Activated CD4-positive, alpha-beta memory T cell treated with anti-CD3 and anti-CD28 coated beads, Interleukin-2, amount 10 ng/mL, durations not matched to agents 7 days and 5 days (primary cell): ENCODE results near the gene PRKCE. TPM values are rescaled to one million over a fixed set of nuclear protein-coding genes. Genes with fewer than 3 reads are reported as not detected.

ENCODE experiments used
- CTCF ChIA-PET: fragments of 350-600 bp; sonication (Branson Sonifier 250); formaldehyde crosslinking; loops from one replicate; lab custom pipeline; 2021; ENCODE audit warnings: antibody characterized with exemption, inconsistent platforms; lab: Charles Lee
- POLR2A ChIA-PET: fragments of 350-600 bp; sonication (Branson Sonifier 250); formaldehyde crosslinking; loops from one replicate; lab custom pipeline; 2021; ENCODE audit warnings: antibody characterized with exemption; lab: Charles Lee
- DNase-seq: peaks from one replicate; pipeline ENCODE4 v3.0.0-alpha.2; 2020
- H3K27ac Mint-ChIP-seq: one replicate; pipeline ENCODE4 v1.8.0; 2021; ENCODE audit warnings: mild to moderate bottlenecking, mixed read lengths
- H3K27me3 Mint-ChIP-seq: one replicate; pipeline ENCODE4 v1.8.0; 2021; ENCODE audit warnings: mixed read lengths
- H3K36me3 Mint-ChIP-seq: one replicate; pipeline ENCODE4 v1.8.0; 2021; ENCODE audit warnings: low read depth, mixed read lengths
- H3K4me1 Mint-ChIP-seq: one replicate; pipeline ENCODE4 v1.8.0; 2021; ENCODE audit warnings: mixed read lengths
- H3K4me3 Mint-ChIP-seq: one replicate; pipeline ENCODE4 v1.8.0; 2021; ENCODE audit warnings: mild to moderate bottlenecking, mixed read lengths
- H3K9me3 Mint-ChIP-seq: one replicate; pipeline ENCODE4 v1.8.0; 2021; ENCODE audit warnings: mixed read lengths
- total RNA-seq, 2 experiments: library from RNA; stranded (reverse); gene quantifications; one replicate each; pipeline ENCODE4 v1.2.3, GENCODE V29; 2021

PRKCE gene
- total RNA-seq, 2 experiments from 2014 or later = 20.6 to 23.3 TPM

- peaks cover 2% of the 10 kb centered on the region for H3K36me3 Mint-ChIP-seq
- H3K4me3 Mint-ChIP-seq = no peak overlapping the region
- no peaks in the 10 kb centered on the region for H3K4me1 Mint-ChIP-seq
- no peaks in the 10 kb centered on the region for H3K27me3 Mint-ChIP-seq
- no peaks in the 10 kb centered on the region for H3K9me3 Mint-ChIP-seq
- DNase-seq = no peak
- CTCF ChIA-PET = interaction anchor here (2.3 kb wide), 1 partner anchor 64 kb away, joined by 6 read pairs; no protein-coding TSS in a partner anchor
- H3K27ac Mint-ChIP-seq = no peak overlapping the region
- POLR2A ChIA-PET = no interaction called here
These were observed 475.7 kb downstream of the PRKCE start for GRCh38 chr2:46127176-46127575.

- Mint-ChIP-seq H3K4me3 (no peak overlapping the region), H3K4me1 (no peaks in the 10 kb centered on the region), H3K27me3 (no peaks in the 10 kb centered on the region), H3K27ac (no peak overlapping the region), H3K36me3 (peaks cover 5% of the 10 kb centered on the region), H3K9me3 (no peaks in the 10 kb centered on the region)
- POLR2A ChIA-PET = interaction anchor here (0.8 kb wide), 1 partner anchor 242 kb away, joined by 3 read pairs; no protein-coding TSS in a partner anchor
- DNase-seq = no peak
- CTCF ChIA-PET = no interaction called here
These were observed 479.0 kb downstream of the PRKCE start for GRCh38 chr2:46130511-46130910.

GRCh38 chr2:46132996-46133395, 481.5 kb downstream of the PRKCE start:
- Mint-ChIP-seq H3K36me3 (peaks cover 5% of the 10 kb centered on the region), H3K9me3 (no peaks in the 10 kb centered on the region), H3K27ac (no peak overlapping the region), H3K4me3 (no peak overlapping the region), H3K4me1 (no peaks in the 10 kb centered on the region), H3K27me3 (no peaks in the 10 kb centered on the region)
- DNase-seq = no peak
- POLR2A ChIA-PET = no interaction called here
- CTCF ChIA-PET = no interaction called here

- ChIA-PET POLR2A (no interaction called here), CTCF (no interaction called here)
- no peaks in the 10 kb centered on the region for H3K4me1 Mint-ChIP-seq
- H3K27me3 Mint-ChIP-seq = no peaks in the 10 kb centered on the region
- H3K4me3 Mint-ChIP-seq = no peak overlapping the region
- H3K36me3 Mint-ChIP-seq = peaks cover 5% of the 10 kb centered on the region
- no peaks in the 10 kb centered on the region for H3K9me3 Mint-ChIP-seq
- no peak overlapping the region for H3K27ac Mint-ChIP-seq
- DNase-seq = no peak
These were observed 483.2 kb downstream of the PRKCE start for GRCh38 chr2:46134531-46135227.

GRCh38 chr2:46135228-46135855, 483.9 kb downstream of the PRKCE start:
- H3K27me3 Mint-ChIP-seq = no peaks in the 10 kb centered on the region
- POLR2A ChIA-PET = no interaction called here
- CTCF ChIA-PET = no interaction called here
- no peaks in the 10 kb centered on the region for H3K9me3 Mint-ChIP-seq
- no peaks in the 10 kb centered on the region for H3K4me1 Mint-ChIP-seq
- DNase-seq = no peak
- peaks cover 5% of the 10 kb centered on the region for H3K36me3 Mint-ChIP-seq
- H3K4me3 Mint-ChIP-seq = no peak overlapping the region
- H3K27ac Mint-ChIP-seq = no peak overlapping the region

- Mint-ChIP-seq H3K4me3 (no peak overlapping the region), H3K9me3 (no peaks in the 10 kb centered on the region), H3K4me1 (no peaks in the 10 kb centered on the region), H3K27me3 (no peaks in the 10 kb centered on the region), H3K27ac (no peak overlapping the region), H3K36me3 (peaks cover 5% of the 10 kb centered on the region)
- ChIA-PET POLR2A (no interaction called here), CTCF (no interaction called here)
- no peak for DNase-seq
These were observed 484.5 kb downstream of the PRKCE start for GRCh38 chr2:46135958-46136357.

GRCh38 chr2:46136481-46136880, 485.0 kb downstream of the PRKCE start:
- H3K27ac Mint-ChIP-seq = no peak overlapping the region
- CTCF ChIA-PET = no interaction called here
- H3K36me3 Mint-ChIP-seq = peaks cover 5% of the 10 kb centered on the region

GRCh38 chr2:46136953-46137352, 485.5 kb downstream of the PRKCE start:
- no peaks in the 10 kb centered on the region for H3K9me3 Mint-ChIP-seq
- ChIA-PET POLR2A (no interaction called here), CTCF (no interaction called here)
- H3K4me1 Mint-ChIP-seq = no peaks in the 10 kb centered on the region
- DNase-seq = no peak
- peaks cover 5% of the 10 kb centered on the region for H3K36me3 Mint-ChIP-seq
- no peak overlapping the region for H3K4me3 Mint-ChIP-seq
- no peak overlapping the region for H3K27ac Mint-ChIP-seq
- H3K27me3 Mint-ChIP-seq = no peaks in the 10 kb centered on the region

More at GRCh38 chr2:46136481-46136880, 485.0 kb downstream of the PRKCE start:
- no peaks in the 10 kb centered on the region for H3K27me3 Mint-ChIP-seq
- no peaks in the 10 kb centered on the region for H3K9me3 Mint-ChIP-seq
- POLR2A ChIA-PET = no interaction called here
- H3K4me3 Mint-ChIP-seq = no peak overlapping the region
- no peaks in the 10 kb centered on the region for H3K4me1 Mint-ChIP-seq
- DNase-seq = no peak

GRCh38 chr2:46142546-46143428, 491.3 kb downstream of the PRKCE start:
- H3K36me3 Mint-ChIP-seq = peaks cover 11% of the 10 kb centered on the region
- POLR2A ChIA-PET = no interaction called here
- no peak overlapping the region for H3K27ac Mint-ChIP-seq
- CTCF ChIA-PET = no interaction called here
- H3K4me3 Mint-ChIP-seq = no peak overlapping the region
- H3K27me3 Mint-ChIP-seq = no peaks in the 10 kb centered on the region
- no peak for DNase-seq
- H3K4me1 Mint-ChIP-seq = peaks cover 21% of the 10 kb centered on the region
- no peaks in the 10 kb centered on the region for H3K9me3 Mint-ChIP-seq

GRCh38 chr2:46143429-46144132, 492.1 kb downstream of the PRKCE start:
- ChIA-PET POLR2A (no interaction called here), CTCF (no interaction called here)
- H3K36me3 Mint-ChIP-seq = peaks cover 11% of the 10 kb centered on the region
- peaks cover 21% of the 10 kb centered on the region for H3K4me1 Mint-ChIP-seq
- H3K4me3 Mint-ChIP-seq = no peak overlapping the region
- no peak for DNase-seq
- no peak overlapping the region for H3K27ac Mint-ChIP-seq
- no peaks in the 10 kb centered on the region for H3K9me3 Mint-ChIP-seq
- H3K27me3 Mint-ChIP-seq = no peaks in the 10 kb centered on the region

GRCh38 chr2:46144133-46144800, 492.8 kb downstream of the PRKCE start:
- CTCF ChIA-PET = no interaction called here
- DNase-seq = no peak

GRCh38 chr2:46145017-46145416, 493.5 kb downstream of the PRKCE start:
- Mint-ChIP-seq H3K4me1 (peaks cover 21% of the 10 kb centered on the region), H3K9me3 (no peaks in the 10 kb centered on the region), H3K4me3 (no peak overlapping the region), H3K27ac (no peak overlapping the region), H3K27me3 (no peaks in the 10 kb centered on the region), H3K36me3 (peaks cover 11% of the 10 kb centered on the region)
- ChIA-PET CTCF (no interaction called here), POLR2A (no interaction called here)
- no peak for DNase-seq

More at GRCh38 chr2:46144133-46144800, 492.8 kb downstream of the PRKCE start:
- no peaks in the 10 kb centered on the region for H3K9me3 Mint-ChIP-seq
- no peaks in the 10 kb centered on the region for H3K27me3 Mint-ChIP-seq
- peaks cover 21% of the 10 kb centered on the region for H3K4me1 Mint-ChIP-seq
- POLR2A ChIA-PET = no interaction called here
- peaks cover 11% of the 10 kb centered on the region for H3K36me3 Mint-ChIP-seq
- H3K4me3 Mint-ChIP-seq = no peak overlapping the region
- no peak overlapping the region for H3K27ac Mint-ChIP-seq
